CD4-positive, CD25-positive, alpha-beta regulatory T cell (primary cell): Measurements from ENCODE around the gene CBLIF. TPM values are rescaled to one million over a fixed set of nuclear protein-coding genes. Genes with fewer than 3 reads are reported as not detected.

ENCODE experiments used
- ATAC-seq, 2 donors: fragments of 150-1000 bp; cut with Tn5 transposase; one replicate each; pipeline ENCODE4 v1.10.0; 2021; ENCODE audit warnings: low read depth in 2 of 2, moderate number of reproducible peaks in 2 of 2, moderate library complexity in 1 of 2
- DNase-seq, 3 donors: peaks; one replicate each; pipeline versions ENCODE4 v3.0.0 to v3.0.0-alpha.2; 2012 to 2022; ENCODE audit warnings: mixed read lengths in 1 of 3
- H3K27ac ChIP-seq: one replicate; pipeline ENCODE4 v1.7.0; 2013; ENCODE audit warnings: mild to moderate bottlenecking, low read length; ENCODE audit not compliant: insufficient read depth, poor library complexity, severe bottlenecking
- H3K27me3 ChIP-seq: one replicate; pipeline ENCODE4 v1.7.0; 2013; ENCODE audit warnings: low read length; ENCODE audit not compliant: control insufficient read depth, insufficient read depth
- H3K36me3 ChIP-seq: one replicate; pipeline ENCODE4 v1.7.0; 2013; ENCODE audit warnings: mild to moderate bottlenecking, low read length, moderate library complexity; ENCODE audit not compliant: control insufficient read depth, insufficient read depth
- H3K4me1 ChIP-seq: 2 replicates; pipeline ENCODE4 v1.7.0; 2013; ENCODE audit warnings: mild to moderate bottlenecking, low read length; ENCODE audit not compliant: insufficient read depth, control insufficient read depth, poor library complexity, severe bottlenecking
- H3K4me3 ChIP-seq: one replicate; pipeline ENCODE4 v1.7.0; 2013; ENCODE audit warnings: low read depth, mild to moderate bottlenecking, low read length, moderate library complexity
- H3K9me3 ChIP-seq, 2 experiments: 1 replicate in 1 of 2; 2 replicates in 1 of 2; pipeline ENCODE4 v1.7.0; 2013; ENCODE audit warnings: low read length in 2 of 2, mild to moderate bottlenecking in 1 of 2, moderate library complexity in 1 of 2; ENCODE audit not compliant: control insufficient read depth in 2 of 2
- H3K27ac Mint-ChIP-seq, 3 donors: one replicate each; pipeline ENCODE4 v1.8.0; 2020 to 2022; ENCODE audit warnings: mild to moderate bottlenecking in 3 of 3, mixed read lengths in 3 of 3, moderate library complexity in 2 of 3
- H3K27me3 Mint-ChIP-seq: one replicate; pipeline ENCODE4 v1.8.0; 2022; ENCODE audit warnings: mild to moderate bottlenecking, mixed read lengths
- H3K36me3 Mint-ChIP-seq: one replicate; pipeline ENCODE4 v1.8.0; 2020; ENCODE audit warnings: mixed read lengths
- H3K4me1 Mint-ChIP-seq, 4 donors: one replicate each; pipeline ENCODE4 v1.8.0; 2020 to 2022; ENCODE audit warnings: mixed read lengths in 4 of 4, mild to moderate bottlenecking in 1 of 4
- H3K4me3 Mint-ChIP-seq, 4 donors: one replicate each; pipeline ENCODE4 v1.8.0; 2020 to 2022; ENCODE audit warnings: mild to moderate bottlenecking in 4 of 4, mixed read lengths in 4 of 4, moderate library complexity in 3 of 4
- H3K9me3 Mint-ChIP-seq, 7 donors: one replicate each; pipeline ENCODE4 v1.8.0; 2020 to 2022; ENCODE audit warnings: mixed read lengths in 7 of 7, mild to moderate bottlenecking in 3 of 7, moderate library complexity in 2 of 7
- polyA plus RNA-seq, 4 donors: library from polyadenylated mRNA; unstranded; fragments of 300-500 nt; fragmentation: Illumina TruSeq; gene quantifications; one replicate each; pipeline ENCODE4 v1.2.3, GENCODE V29; 2021
- total RNA-seq: library from RNA; stranded (reverse); gene quantifications from one replicate; pipeline ENCODE4 v1.2.3, GENCODE V29; 2022

The CBLIF gene
- total and polyA plus RNA-seq, 5 donors from 2014 or later, result not detected

- Histone ChIP-seq H3K4me3 (no peak overlapping the region), H3K27ac (no peak overlapping the region), H3K27me3 (no peaks in the 10 kb centered on the region), H3K9me3 (no peaks in the 10 kb centered on the region), H3K36me3 (no peaks in the 10 kb centered on the region), H3K4me1 (no peaks in the 10 kb centered on the region)
- Mint-ChIP-seq H3K27ac (no peak overlapping the region), H3K9me3 (no peaks in the 10 kb centered on the region), H3K27me3 (peaks cover 4% of the 10 kb centered on the region), H3K36me3 (no peaks in the 10 kb centered on the region), H3K4me1 (peaks cover 0 to 1% (median 0%) of the 10 kb centered on the region in 4 donors), H3K4me3 (no peak overlapping the region)
- ATAC-seq (no peak), DNase-seq (no peak)
Measured at GRCh38 chr11:59779487-59779886, 65.8 kb downstream of the CBLIF start.

Other genes starting within 250 kb of the CBLIF start
- 50.9 TPM for gene OSBP, start 229.7 kb downstream of the CBLIF start, total RNA-seq
- gene OSBP, start 229.7 kb downstream of the CBLIF start, polyA plus RNA-seq, result 10 to 100 TPM; 23.9 to 30.9 (median 27.3) TPM
- 63.3 TPM for gene PATL1, start 176.5 kb downstream of the CBLIF start, total RNA-seq
- 1 to 10 TPM; 4.6 to 5.8 (median 5.3) TPM for gene PATL1, start 176.5 kb downstream of the CBLIF start, polyA plus RNA-seq
- not detected for gene OR10V1, start 131.7 kb downstream of the CBLIF start, total RNA-seq
- not detected for gene OR10V1, start 131.7 kb downstream of the CBLIF start, polyA plus RNA-seq
- 3.1 TPM for gene STX3, start 90.1 kb downstream of the CBLIF start, total RNA-seq
- 1 to 10 TPM in 2 of 4 donors, under 1 TPM in 2; 0.44 to 2.8 (median 1.3) TPM for gene STX3, start 90.1 kb downstream of the CBLIF start, polyA plus RNA-seq
- gene MRPL16, start 34.7 kb downstream of the CBLIF start, total RNA-seq, result 26.9 TPM
- 10 to 100 TPM; 82.5 to 97.1 (median 91.3) TPM for gene MRPL16, start 34.7 kb downstream of the CBLIF start, polyA plus RNA-seq
- 1.0 TPM for gene TCN1, start 21.0 kb upstream of the CBLIF start, total RNA-seq
- gene TCN1, start 21.0 kb upstream of the CBLIF start, polyA plus RNA-seq, result under 1 TPM in 1 of 4 donors, not detected in 3; 0.31 TPM
- not detected for gene OOSP3, start 33.3 kb upstream of the CBLIF start, total RNA-seq
- not detected for gene OOSP3, start 33.3 kb upstream of the CBLIF start, polyA plus RNA-seq
- gene OOSP1, start 92.9 kb upstream of the CBLIF start, total RNA-seq, result not detected
- gene OOSP1, start 92.9 kb upstream of the CBLIF start, polyA plus RNA-seq, result not detected
- gene OOSP4A, start 118.5 kb upstream of the CBLIF start, total RNA-seq, result not detected
- gene OOSP4A, start 118.5 kb upstream of the CBLIF start, polyA plus RNA-seq, result not detected
- gene OOSP4B, start 171.7 kb upstream of the CBLIF start, total RNA-seq, result not detected
- not detected for gene OOSP4B, start 171.7 kb upstream of the CBLIF start, polyA plus RNA-seq
- gene OOSP2, start 194.9 kb upstream of the CBLIF start, total RNA-seq, result not detected
- gene OOSP2, start 194.9 kb upstream of the CBLIF start, polyA plus RNA-seq, result not detected
- 0.79 TPM for gene MS4A3, start 211.2 kb upstream of the CBLIF start, total RNA-seq
- gene MS4A3, start 211.2 kb upstream of the CBLIF start, polyA plus RNA-seq, result not detected
- 0.37 TPM for gene MS4A2, start 243.2 kb upstream of the CBLIF start, total RNA-seq
- gene MS4A2, start 243.2 kb upstream of the CBLIF start, polyA plus RNA-seq, result not detected